Esophagus mucosa (tissue), 1 donor: Measurements from ENCODE around the gene BTG1. TPM values are rescaled to one million over a fixed set of nuclear protein-coding genes. Genes with fewer than 3 reads are reported as not detected.
A peak's percentile ranks its signal among the peaks of the same experiment; 100 is the strongest.
"Not testable (repeated sequence)": the region's sequence is repeated elsewhere in the genome, so short reads cannot be mapped to it uniquely, and the experiment has no call there.

Source experiments
- ATAC-seq: fragments of 200-7000 bp; cut with Tn5 transposase; one replicate; pipeline ENCODE4 v1.9.1; 2020
- total RNA-seq: library from RNA; stranded (reverse); gene quantifications from one replicate; pipeline ENCODE4 v1.2.4, GENCODE V29; 2023
- donor health status: DM: yes; HTN: yes; CAD: no.

BTG1 gene
- total RNA-seq, 1 donor from 2014 or later = 119 TPM

DNA sequence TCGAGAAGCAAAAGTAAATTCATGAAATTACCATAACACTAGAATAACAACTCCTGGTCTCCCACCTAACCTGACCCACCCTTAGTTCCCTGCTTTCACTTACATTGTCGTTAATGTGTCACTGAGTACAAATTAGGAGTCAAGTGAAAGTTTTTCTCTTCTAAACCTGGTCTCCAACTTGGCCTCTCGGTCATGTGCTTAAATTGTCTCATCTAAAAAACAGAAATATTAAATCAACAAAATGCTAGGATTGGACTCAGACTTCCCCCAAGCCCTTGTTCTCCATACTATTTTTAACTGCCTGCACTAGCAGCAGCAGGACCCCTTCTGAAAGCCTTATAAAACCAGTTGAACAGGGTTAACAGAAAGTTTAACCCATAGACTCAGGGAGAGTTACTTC lies 1.8 kb upstream of the BTG1 start:
- no peak for ATAC-seq

DNA sequence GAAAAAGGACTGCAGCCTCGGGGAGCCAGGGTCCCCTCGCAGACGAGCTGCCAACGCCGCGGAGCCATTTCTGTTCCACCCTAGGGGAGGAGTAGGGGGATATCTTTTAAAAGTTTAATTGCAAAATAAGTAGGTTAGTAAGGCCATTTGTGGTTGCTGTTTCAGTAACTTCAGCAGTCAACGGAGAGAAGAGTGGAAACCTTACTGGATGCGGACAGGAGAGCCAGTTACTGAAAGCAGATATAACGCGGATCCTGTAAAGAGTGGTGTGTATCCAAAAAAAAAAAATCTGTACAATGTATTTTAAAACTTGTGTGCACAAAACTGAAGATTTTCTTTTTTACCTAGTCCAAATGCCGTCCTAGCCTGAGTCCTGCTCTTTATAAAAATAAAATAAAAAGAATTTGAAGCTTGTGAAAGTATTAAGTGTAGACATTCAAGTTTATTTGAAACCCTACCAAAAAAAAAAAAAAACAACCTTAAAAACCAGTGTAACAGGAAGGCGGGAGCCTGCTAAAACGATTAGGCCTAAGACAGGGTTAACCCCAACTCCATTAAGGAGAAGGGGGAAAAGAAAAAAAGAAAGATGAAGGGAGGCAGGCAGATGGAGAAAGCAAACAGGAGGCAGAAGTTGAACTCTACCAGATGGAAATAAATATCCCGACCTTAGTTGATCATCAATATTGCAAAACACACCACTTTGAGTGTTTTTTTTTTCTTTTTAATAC lies 1.0 kb upstream of the BTG1 start:
- ATAC-seq = no peak

DNA sequence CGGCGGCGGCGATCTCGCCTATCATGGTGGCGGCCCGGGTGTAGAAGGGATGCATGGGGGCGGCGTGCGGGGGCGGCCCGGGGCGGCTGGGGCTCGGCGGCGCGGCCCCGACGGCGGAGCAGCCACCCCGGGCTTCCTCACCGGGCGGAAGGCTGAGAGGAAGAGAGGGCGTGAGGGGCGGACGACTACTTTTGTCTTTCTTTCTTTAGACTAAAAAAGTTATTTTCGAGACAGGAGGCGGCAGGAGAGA lies 240 bp downstream of the BTG1 start:
- peak; percentile 2 for ATAC-seq

DNA sequence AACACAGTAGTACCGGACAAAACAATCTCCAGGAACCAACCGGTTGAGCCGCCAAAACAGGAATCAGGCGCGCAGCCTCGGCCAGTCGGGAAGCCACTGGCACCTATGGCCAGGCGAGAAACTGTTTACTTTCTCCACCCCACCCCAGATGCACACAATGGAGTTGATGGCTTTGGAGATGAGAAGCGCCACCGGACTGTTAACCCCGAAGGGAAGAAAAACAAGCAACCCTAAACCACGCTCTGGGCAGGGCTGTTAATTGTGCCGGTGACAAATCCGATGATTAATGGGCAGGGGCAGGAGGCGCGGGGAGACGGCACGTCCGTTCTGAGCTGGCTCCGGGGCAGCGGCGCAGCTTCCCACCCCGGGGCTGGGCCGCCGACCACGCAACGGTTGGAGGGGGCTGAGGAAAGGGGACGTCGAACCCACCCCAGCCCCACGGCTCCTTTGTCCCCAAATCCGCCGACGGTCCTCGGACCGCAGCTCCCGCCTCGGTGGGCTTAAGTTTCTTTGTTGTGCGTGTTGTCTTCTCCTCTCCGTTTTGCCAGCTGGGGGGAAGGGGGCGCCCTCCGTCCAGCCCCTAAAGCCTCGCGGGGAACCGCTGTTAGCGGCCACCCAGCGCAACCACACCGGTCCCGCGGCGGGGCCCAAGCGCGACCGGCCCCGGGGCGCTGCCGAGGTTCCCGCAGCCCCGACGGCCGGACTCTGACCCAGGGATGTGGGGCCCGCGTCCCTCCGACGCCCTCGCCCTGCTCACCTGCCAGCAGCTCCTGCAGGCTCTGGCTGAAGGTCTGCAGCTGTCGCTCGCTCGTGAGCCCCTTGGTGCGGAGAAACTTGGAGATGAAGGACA lies 790 bp downstream of the BTG1 start:
- peak; percentile 50 for ATAC-seq

DNA sequence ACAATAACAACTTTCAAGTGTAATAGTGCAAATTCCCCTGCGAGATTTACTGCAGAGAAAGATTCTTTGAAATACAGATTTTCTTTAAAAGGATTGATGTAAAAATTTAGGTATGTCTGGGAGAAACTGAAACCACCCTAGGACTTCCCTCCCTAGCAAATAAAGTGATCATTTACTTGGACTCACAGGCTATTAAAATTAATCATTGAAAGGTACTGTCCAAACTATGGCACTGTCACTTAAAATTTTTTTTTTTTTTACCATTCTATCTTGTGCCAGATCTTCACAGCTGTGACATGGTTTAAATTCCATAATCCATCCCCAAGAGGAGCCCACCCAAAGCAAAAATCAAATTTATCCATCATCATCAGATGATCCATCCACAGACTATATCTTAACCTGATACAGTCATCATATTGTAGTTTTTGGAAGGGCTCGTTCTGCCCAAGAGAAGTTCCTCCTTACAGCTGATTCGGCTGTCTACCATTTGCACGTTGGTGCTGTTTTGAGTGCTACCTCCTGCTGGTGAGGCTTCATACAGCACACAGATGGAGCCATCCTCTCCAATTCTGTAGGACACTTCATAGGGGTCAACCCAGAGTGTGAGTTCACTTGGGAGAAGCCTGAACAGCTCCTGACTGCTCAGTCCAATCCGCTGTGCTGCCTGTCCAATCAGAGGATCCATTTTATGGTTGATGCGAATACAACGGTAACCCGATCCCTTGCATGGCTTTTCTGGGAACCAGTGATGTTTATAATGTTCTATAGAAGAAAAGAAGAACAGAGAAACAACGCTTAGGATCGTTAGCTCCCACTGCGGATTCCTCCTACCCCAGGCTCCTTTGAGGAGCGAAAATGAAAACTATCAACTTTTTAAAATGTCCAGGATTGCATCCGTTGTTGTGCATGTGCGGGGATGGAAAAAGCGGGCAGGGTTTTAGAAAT lies 1.7 kb downstream of the BTG1 start:
- ATAC-seq = peak; percentile 45

DNA sequence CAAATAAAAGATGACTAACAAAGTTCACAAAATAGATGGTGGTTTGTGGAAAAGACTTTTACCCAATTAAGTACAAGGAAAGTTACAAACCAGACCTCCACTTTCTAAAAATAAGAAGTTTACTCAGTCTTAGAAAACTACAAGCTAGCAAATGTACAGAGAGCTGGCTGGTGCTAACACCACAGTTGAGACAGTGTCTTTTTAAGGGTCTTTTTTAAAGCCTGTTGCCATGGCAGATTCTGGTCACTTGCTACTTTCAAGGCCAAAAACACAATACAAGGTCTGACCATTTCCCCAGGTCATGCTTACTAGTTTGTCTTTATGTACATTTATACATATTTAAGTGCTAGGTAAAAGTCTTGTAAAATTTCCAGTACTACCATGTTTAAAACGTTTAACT lies 2.4 kb downstream of the BTG1 start:
- ATAC-seq = no peak

DNA sequence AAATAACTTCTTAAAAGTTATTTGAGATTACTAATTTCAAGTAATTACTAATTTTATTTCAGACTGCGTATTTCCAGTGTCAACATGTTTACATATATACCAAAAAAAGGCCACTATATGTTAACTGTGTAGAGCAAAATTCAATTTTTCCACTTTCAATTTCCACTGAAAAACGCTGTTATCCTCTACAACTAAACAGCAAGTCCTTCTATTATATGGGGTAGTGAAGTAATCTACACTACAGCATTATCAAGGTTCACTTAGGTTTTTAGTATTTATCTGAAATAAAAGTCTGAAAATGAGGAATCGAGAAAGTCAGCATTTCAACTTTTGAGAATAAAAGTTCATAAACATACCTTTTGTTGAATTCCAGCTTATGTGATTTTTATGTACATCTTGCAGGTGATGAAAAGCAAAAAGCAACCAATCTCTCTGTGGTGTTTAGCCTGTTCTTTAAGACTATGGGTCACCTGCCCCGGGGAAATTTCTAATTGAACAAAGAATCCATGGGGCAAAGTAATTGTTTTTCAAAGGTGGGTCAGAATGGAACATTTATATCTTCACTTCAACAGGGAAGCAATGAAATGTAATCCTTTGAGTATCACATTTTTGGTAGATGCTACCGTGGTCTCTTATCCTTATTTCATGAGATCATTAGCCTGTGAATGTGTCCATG lies 3.3 kb downstream of the BTG1 start:
- no peak for ATAC-seq

DNA sequence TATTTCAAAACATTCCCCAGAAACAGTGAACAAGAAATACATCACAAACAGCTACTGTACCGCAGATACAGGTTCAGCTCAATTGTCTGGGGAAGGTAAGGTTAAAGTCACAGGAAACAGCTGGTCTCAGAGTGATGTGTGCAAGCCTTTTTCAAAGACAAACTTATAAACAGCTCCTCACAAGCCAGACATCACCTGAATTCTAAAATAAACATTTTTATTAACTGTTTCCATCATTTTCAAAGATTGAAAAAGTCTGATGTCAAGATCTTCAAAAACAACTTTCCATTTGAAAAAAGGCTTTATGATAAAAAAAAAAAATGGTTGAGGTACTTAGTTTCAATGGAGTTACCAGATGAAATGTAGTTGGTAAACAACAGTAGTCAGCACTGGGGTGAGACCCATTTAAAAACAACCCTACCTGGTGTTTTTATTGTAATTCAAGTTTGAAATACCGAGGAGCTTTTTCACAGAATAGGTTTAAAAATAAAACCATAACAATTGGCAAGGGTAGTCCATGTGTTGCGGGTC lies 4.0 kb downstream of the BTG1 start:
- ATAC-seq = no peak

DNA sequence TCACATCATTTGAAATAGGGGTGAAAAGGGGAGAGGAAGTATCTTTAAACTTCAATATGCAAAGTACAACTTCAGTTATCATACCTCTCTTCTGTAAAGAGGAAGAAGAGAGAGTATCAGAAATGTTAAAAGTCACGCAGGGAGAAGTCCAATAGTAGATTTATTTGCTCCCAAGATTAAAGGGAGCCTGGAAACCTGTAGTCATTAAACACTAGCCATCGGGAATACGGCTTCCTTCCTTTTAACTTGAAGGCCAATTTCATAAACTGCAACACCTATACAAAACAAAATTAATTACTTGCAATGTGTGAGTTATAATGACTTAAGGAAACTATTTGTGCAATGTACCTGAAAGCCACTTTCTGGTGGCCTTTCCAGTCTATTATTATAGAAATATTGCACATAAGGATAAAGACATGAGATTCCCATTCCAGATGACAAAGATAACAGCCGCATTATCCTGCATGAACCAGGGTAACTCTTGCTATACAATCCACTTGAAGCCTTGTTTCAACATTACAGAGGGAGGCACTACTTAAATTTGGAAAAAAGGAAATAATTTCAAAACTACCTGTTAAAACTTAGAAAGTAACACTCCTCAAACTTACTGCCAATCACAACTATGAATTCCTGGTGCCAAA lies 4.6 kb downstream of the BTG1 start:
- no peak for ATAC-seq

DNA sequence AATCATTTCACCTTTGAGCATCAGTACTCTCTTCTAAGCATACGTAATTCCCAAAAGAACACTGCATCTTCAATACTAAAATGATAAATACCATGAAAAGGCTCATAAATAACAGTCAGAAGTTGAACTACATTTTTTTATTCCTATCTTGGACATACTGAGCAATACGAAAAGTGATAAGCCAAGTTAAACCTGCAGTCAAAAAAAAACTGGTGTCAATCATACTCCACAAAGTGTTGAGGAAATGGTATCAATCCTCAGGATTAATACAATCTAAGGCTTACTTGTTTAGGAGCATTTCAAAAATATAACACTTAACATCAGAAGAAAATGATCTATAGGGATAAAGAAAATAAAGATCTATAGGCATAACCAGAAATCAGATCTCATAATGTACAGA lies 5.5 kb downstream of the BTG1 start:
- no peak for ATAC-seq

DNA sequence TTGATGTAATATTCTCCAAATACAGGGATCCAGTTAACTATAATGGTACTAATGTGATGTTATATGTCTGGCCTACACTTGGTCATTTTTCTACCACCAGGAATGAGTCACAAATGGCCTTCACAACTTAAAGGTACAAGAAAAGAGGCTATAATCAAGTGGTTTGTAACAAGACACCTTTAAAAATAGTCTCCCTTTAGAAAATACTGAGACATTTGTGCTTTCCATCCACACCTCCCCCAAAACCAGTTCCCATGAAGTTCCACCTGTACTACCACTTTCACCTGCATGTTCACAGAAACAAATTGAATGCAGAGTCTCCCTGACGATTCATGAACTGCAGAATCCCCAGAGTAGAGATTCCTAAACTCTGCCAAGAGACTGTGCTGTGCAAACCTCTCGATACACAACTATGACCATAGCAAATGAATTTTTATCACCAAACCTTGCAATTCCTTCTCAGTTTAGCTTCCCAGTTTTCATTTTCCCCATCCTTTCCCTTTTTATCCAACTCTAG lies 6.0 kb downstream of the BTG1 start:
- ATAC-seq = no peak

DNA sequence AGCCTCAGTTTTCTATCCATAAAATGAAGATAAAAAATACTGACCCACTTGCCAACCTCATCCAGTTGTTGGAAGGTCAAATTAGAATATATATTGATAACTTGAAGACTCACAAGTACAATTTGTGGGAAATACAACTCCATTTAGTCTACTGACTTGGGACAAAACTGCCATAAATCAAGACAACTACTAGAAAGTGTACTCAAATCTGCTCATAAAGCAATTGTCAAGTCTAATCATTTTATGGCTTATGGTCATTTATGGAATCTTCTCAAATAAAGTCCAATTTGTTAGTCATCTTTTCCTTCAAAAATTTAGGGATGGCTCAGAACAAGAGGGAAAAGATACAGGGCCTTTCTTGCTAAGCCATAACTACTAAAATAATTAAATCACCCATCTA lies 7.0 kb downstream of the BTG1 start:
- no peak for ATAC-seq

DNA sequence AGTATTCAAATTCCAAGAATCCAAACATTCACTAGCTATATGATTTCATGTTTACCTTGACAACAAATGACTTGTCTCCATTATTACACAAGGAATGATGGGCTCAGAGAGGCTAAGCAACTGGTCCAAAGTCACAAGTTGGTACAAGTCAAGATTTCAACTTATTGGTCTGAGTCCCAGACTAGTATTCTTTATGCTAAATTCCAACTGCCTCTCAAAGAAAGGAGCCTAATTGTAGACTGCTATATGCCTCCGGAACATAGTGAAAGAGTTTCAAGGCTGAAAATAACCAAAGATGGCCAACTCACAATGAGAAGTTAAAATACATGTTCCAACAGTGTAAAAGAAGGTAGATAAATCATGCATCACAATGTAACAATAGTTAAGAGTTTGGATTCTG lies 7.5 kb downstream of the BTG1 start:
- peak; percentile 71 for ATAC-seq

DNA sequence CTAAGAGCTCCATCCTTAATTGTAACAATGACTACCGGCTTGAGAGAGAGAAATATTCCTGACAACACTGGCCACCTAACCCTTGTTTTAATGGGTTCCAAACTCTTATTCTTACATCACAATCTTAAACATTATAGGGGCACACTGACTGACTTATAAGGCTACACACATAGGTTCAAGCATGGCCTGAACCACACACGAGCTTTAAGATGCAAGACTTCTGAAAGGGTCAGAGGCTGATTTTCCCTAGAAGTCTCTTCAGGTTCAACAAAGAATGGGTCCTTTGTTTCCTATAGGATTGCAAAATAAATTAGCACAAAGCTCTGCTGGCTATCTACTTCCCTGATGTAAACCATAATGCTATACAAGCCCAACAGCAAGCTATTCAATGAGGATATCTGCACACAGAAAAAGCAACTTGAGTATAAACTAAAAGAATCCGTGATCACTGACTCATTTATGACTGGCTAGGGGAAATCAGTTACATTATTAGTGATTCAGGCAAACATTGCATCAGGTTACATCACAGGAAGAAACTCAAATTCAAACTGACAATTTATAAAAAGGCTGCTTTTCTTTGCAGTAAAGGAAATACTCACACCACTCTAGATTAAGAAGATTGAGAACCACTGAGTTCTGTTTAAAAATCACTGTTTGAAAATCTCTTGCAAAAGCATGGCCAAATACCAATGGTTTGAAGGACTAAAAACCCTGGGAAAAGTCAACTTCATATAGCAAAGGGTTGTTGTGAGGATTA lies 8.5 kb downstream of the BTG1 start:
- peak; percentile 66 for ATAC-seq

DNA sequence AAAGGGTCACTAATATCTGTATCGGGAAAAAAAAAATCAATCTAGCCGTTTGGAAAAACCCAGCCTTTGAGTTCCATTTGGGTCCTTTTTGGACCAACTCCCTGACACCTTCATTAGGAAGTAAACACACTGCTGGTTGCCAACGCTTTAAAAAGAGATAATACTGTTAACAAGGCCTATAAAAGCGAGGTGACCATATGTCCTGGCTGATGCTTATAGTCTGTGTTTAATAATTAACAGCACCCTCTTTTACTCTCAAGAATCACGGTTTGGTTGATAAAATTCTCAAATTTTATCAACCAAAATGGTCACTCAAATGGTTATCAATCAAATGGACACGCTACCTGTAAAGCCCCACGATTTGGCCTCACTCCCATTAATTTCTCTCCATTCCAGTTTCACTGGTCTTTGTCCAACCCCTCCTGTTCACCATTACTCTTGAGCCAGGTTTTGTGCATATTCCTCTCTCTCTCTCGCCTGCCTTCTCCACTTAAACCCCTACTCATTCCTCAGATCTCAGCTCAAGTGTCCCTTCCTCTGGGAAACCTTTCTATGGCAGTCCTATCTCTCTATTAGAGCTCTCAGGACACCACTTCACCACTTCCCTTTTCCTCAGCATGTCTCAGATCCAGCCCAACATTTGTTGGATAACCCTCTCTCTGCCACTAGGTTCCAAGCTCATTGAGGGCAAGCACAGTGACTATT lies 9.5 kb downstream of the BTG1 start:
- no peak for ATAC-seq

DNA sequence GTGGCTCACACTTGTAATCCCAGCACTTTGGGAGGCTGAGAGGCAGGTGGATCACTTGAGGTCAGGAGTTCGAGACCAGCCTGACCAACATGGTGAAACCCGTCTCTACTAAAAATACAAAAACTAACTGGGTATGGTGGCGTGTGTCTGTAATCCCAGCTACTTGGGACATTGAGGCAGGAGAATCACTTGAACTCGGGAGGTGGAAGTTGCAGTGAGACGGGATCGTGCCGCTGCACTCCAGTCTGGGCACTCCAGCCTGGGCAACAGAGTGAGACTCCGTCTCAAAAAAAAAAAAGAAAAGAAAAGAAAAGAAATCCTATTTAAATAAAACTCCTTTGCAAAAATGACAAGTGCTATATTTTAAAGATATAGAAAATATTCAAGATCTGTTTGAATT lies 10.1 kb downstream of the BTG1 start:
- ATAC-seq = not testable (repeated sequence)

DNA sequence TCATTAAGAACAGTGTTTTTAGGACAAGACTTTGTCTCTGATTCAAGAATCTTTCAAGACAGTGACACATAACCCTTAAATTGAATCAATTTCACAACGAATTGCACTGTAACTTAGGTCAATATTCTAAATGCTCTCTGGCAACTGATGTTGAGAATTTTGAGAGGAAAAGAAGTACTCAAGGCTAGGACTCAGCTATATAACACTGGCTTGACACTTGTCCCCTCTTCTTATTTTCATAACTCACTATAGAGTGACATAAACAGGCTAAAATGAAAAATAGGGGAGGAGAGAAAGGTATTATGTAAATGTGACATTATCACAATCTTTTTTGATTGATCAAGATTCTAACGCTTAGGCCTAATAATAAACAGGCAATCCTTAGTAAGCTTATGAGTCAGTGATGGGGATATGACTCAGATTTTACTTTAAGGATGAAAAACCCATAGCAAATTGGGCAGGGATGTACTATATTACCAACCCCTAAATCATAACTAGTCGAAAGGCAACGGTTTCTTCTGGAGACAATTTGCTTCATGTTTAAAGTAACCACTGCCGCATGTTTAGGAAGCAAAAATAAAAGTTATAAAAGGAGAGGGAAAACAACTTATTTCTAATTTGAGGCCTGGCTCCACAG lies 10.9 kb downstream of the BTG1 start:
- peak; percentile 40 for ATAC-seq

DNA sequence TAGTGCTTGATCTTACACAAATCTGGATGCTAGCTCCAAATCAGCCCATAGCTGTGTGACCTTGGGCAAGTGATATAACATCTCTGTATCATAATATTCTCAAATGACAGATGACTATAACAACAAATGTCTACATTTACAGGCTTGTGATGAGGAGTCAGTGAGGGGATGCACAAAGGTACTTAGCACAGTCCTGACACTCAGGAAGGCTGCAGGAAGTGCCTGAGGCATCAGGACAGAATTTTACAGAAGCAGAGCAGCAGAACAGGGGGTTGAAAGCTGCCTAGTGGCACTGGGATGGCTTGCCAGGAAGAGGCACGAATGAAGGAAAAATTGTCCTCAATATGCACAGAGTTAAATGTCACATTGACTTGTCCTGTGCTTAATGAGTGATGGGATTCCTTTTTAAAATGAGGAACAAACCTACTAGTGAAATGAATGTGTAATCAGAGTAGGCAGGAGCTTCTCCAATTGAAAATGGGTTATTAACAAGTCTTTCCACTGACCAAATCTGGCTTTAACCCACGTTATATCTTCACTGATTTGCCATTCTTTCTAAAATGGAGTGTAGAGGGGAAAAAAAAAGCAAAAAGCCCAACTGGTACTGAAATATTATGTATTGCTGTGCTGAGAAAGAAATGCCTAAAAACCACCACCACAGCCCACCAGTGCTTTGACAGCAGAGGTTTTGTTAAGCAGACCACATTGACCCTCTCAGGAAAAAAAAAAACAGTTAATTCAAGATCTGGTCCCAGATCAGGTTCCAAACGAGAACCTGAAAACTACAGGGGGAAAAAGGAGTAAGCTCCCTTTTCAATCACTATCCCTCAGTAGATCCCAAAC lies 11.6 kb downstream of the BTG1 start:
- no peak for ATAC-seq

DNA sequence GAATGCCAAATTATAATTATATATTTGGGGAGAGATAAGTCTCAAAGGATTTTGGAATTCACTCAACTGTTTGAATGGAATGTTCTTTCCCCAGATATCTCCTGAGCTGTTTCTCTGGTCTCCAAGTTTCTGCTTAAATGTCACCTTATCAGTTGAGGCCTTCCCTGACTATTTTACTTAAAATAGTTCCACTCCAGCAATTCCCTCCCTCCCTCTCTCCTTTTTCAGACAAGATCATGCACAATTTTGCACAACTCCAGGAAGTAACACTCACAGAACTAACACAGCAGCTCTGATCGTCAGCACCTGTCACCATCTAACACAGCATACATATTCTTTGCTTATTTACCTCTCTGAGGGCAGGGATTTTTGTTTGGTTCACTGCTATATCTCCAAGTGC lies 12.5 kb downstream of the BTG1 start:
- no peak for ATAC-seq
